Aorta (tissue), 4 donors: Measurements from ENCODE around the gene CCDC142. TPM values are rescaled to one million over a fixed set of nuclear protein-coding genes. Genes with fewer than 3 reads are reported as not detected.

Experiments used
- polyA plus RNA-seq, 2 donors: library from polyadenylated mRNA; stranded (reverse); fragments of 200-250 nt; gene quantifications; one replicate each; pipeline ENCODE4 v1.2.3, GENCODE V29; 2013
- total RNA-seq, 2 donors: library from RNA; stranded (reverse); fragmentation: NEBNext Ultra II Directional; extraction: Animal tissue kit (Norgen Biotek cat#: 25700); gene quantifications; one replicate each; pipeline ENCODE4 v1.2.1, GENCODE V29; 2021
- donor health status: healthy with polysubstance abuse.
- donor health status: Bipolar disorder and iron deficiency.
- donor health status: DM: no; HTN: no; CAD: no.
- donor health status: DM: yes; HTN: yes; CAD: no.

CCDC142 gene
- total and polyA plus RNA-seq, 4 donors: 3.4 to 26.0 (median 12.7) TPM

Other genes starting within 250 kb of the CCDC142 start
- gene SLC4A5, start 139.6 kb downstream of the CCDC142 start, total RNA-seq: 1 to 10 TPM; 6.2 to 7.3 TPM
- 1 to 10 TPM in 1 of 2 donors, not detected in 1; 1.6 TPM for gene SLC4A5, start 139.6 kb downstream of the CCDC142 start, polyA plus RNA-seq
- 100 to 1,000 TPM; 141 to 158 TPM for gene DCTN1, start 102.7 kb downstream of the CCDC142 start, total RNA-seq
- 100 to 1,000 TPM in 1 of 2 donors, 10 to 100 TPM in 1; 73.8 to 106 TPM for gene DCTN1, start 102.7 kb downstream of the CCDC142 start, polyA plus RNA-seq
- 1 to 10 TPM; 1.4 to 3.1 TPM for gene C2orf81, start 61.4 kb downstream of the CCDC142 start, total RNA-seq
- 1 to 10 TPM; 1.3 to 4.5 TPM for gene C2orf81, start 61.4 kb downstream of the CCDC142 start, polyA plus RNA-seq
- 10 to 100 TPM in 1 of 2 donors, 1 to 10 TPM in 1; 6.3 to 10.2 TPM for gene WDR54, start 61.3 kb downstream of the CCDC142 start, total RNA-seq
- gene WDR54, start 61.3 kb downstream of the CCDC142 start, polyA plus RNA-seq: 10 to 100 TPM in 1 of 2 donors, 1 to 10 TPM in 1; 6.5 to 19.9 TPM
- gene RTKN, start 41.1 kb downstream of the CCDC142 start, total RNA-seq: 10 to 100 TPM; 11.7 to 27.7 TPM
- gene RTKN, start 41.1 kb downstream of the CCDC142 start, polyA plus RNA-seq: 10 to 100 TPM; 10.3 to 19.5 TPM
- gene INO80B, start 27.9 kb downstream of the CCDC142 start, total RNA-seq: 10 to 100 TPM; 29.3 to 38.2 TPM
- gene INO80B, start 27.9 kb downstream of the CCDC142 start, polyA plus RNA-seq: 10 to 100 TPM; 18.2 to 60.9 TPM
- gene WBP1, start 24.6 kb downstream of the CCDC142 start, total RNA-seq: 10 to 100 TPM; 38.1 to 56.5 TPM
- gene WBP1, start 24.6 kb downstream of the CCDC142 start, polyA plus RNA-seq: 100 to 1,000 TPM in 1 of 2 donors, 10 to 100 TPM in 1; 59.2 to 149 TPM
- 10 to 100 TPM; 33.4 to 45.1 TPM for gene MOGS, start 17.6 kb downstream of the CCDC142 start, total RNA-seq
- 10 to 100 TPM; 13.8 to 36.2 TPM for gene MOGS, start 17.6 kb downstream of the CCDC142 start, polyA plus RNA-seq
- 10 to 100 TPM; 56.6 to 63.1 TPM for gene MRPL53, start 10.3 kb downstream of the CCDC142 start, total RNA-seq
- 10 to 100 TPM; 55.1 to 55.8 TPM for gene MRPL53, start 10.3 kb downstream of the CCDC142 start, polyA plus RNA-seq
- 10 to 100 TPM; 19.2 to 29.5 TPM for gene TTC31, start 83 bp upstream of the CCDC142 start, total RNA-seq
- 10 to 100 TPM in 1 of 2 donors, 1 to 10 TPM in 1; 4.0 to 18.4 TPM for gene TTC31, start 83 bp upstream of the CCDC142 start, polyA plus RNA-seq
- under 1 TPM; 0.75 to 0.87 TPM for gene LBX2, start 16.6 kb upstream of the CCDC142 start, total RNA-seq
- 1 to 10 TPM in 1 of 2 donors, under 1 TPM in 1; 0.88 to 1.7 TPM for gene LBX2, start 16.6 kb upstream of the CCDC142 start, polyA plus RNA-seq
- 10 to 100 TPM; 13.3 to 15.9 TPM for gene PCGF1, start 24.7 kb upstream of the CCDC142 start, total RNA-seq
- 10 to 100 TPM in 1 of 2 donors, 1 to 10 TPM in 1; 8.0 to 17.5 TPM for gene PCGF1, start 24.7 kb upstream of the CCDC142 start, polyA plus RNA-seq
- gene TLX2, start 31.5 kb upstream of the CCDC142 start, total RNA-seq: not detected
- not detected for gene TLX2, start 31.5 kb upstream of the CCDC142 start, polyA plus RNA-seq
- gene DQX1, start 43.2 kb upstream of the CCDC142 start, total RNA-seq: under 1 TPM in 1 of 2 donors, not detected in 1; 0.24 TPM
- 1 to 10 TPM in 1 of 2 donors, not detected in 1; 4.1 TPM for gene DQX1, start 43.2 kb upstream of the CCDC142 start, polyA plus RNA-seq
- 10 to 100 TPM; 73.0 to 85.4 TPM for gene AUP1, start 46.7 kb upstream of the CCDC142 start, total RNA-seq
- 100 to 1,000 TPM in 1 of 2 donors, 10 to 100 TPM in 1; 49.5 to 279 TPM for gene AUP1, start 46.7 kb upstream of the CCDC142 start, polyA plus RNA-seq
- gene HTRA2, start 46.9 kb upstream of the CCDC142 start, total RNA-seq: 10 to 100 TPM; 31.9 to 35.4 TPM
- gene HTRA2, start 46.9 kb upstream of the CCDC142 start, polyA plus RNA-seq: 10 to 100 TPM; 27.4 to 46.9 TPM
- 10 to 100 TPM; 18.9 to 27.1 TPM for gene LOXL3, start 70.9 kb upstream of the CCDC142 start, total RNA-seq
- gene LOXL3, start 70.9 kb upstream of the CCDC142 start, polyA plus RNA-seq: 10 to 100 TPM in 1 of 2 donors, 1 to 10 TPM in 1; 6.4 to 16.9 TPM
- 10 to 100 TPM; 18.2 to 19.6 TPM for gene DOK1, start 71.7 kb upstream of the CCDC142 start, total RNA-seq
- gene DOK1, start 71.7 kb upstream of the CCDC142 start, polyA plus RNA-seq: 10 to 100 TPM; 14.9 to 16.3 TPM
- gene M1AP, start 165.3 kb upstream of the CCDC142 start, total RNA-seq: 1 to 10 TPM in 1 of 2 donors, not detected in 1; 1.3 TPM
- not detected for gene M1AP, start 165.3 kb upstream of the CCDC142 start, polyA plus RNA-seq
- gene SEMA4F, start 171.2 kb upstream of the CCDC142 start, total RNA-seq: 10 to 100 TPM in 1 of 2 donors, 1 to 10 TPM in 1; 7.7 to 10.8 TPM
- gene SEMA4F, start 171.2 kb upstream of the CCDC142 start, polyA plus RNA-seq: 1 to 10 TPM; 1.4 to 6.7 TPM